Activated CD4-positive, alpha-beta memory T cell treated with anti-CD3 and anti-CD28 coated beads, Interleukin-2, amount 10 ng/mL, durations not matched to agents 7 days and 5 days (primary cell): Measurements from ENCODE around the gene OXCT2. TPM values are rescaled to one million over a fixed set of nuclear protein-coding genes. Genes with fewer than 3 reads are reported as not detected.
"Not testable (repeated sequence)": the region's sequence is repeated elsewhere in the genome, so short reads cannot be mapped to it uniquely, and the experiment has no call there.

Experiments used
- CTCF ChIA-PET: fragments of 350-600 bp; sonication (Branson Sonifier 250); formaldehyde crosslinking; loops from one replicate; lab custom pipeline; 2021; ENCODE audit warnings: antibody characterized with exemption, inconsistent platforms; lab: Charles Lee
- POLR2A ChIA-PET: fragments of 350-600 bp; sonication (Branson Sonifier 250); formaldehyde crosslinking; loops from one replicate; lab custom pipeline; 2021; ENCODE audit warnings: antibody characterized with exemption; lab: Charles Lee
- DNase-seq: peaks from one replicate; pipeline ENCODE4 v3.0.0-alpha.2; 2020
- H3K27ac Mint-ChIP-seq: one replicate; pipeline ENCODE4 v1.8.0; 2021; ENCODE audit warnings: mild to moderate bottlenecking, mixed read lengths
- H3K27me3 Mint-ChIP-seq: one replicate; pipeline ENCODE4 v1.8.0; 2021; ENCODE audit warnings: mixed read lengths
- H3K36me3 Mint-ChIP-seq: one replicate; pipeline ENCODE4 v1.8.0; 2021; ENCODE audit warnings: low read depth, mixed read lengths
- H3K4me1 Mint-ChIP-seq: one replicate; pipeline ENCODE4 v1.8.0; 2021; ENCODE audit warnings: mixed read lengths
- H3K4me3 Mint-ChIP-seq: one replicate; pipeline ENCODE4 v1.8.0; 2021; ENCODE audit warnings: mild to moderate bottlenecking, mixed read lengths
- H3K9me3 Mint-ChIP-seq: one replicate; pipeline ENCODE4 v1.8.0; 2021; ENCODE audit warnings: mixed read lengths
- total RNA-seq, 2 experiments: library from RNA; stranded (reverse); gene quantifications; one replicate each; pipeline ENCODE4 v1.2.3, GENCODE V29; 2021

Gene OXCT2
- total RNA-seq, 2 experiments from 2014 or later: 0.88 to 1.0 TPM

DNA sequence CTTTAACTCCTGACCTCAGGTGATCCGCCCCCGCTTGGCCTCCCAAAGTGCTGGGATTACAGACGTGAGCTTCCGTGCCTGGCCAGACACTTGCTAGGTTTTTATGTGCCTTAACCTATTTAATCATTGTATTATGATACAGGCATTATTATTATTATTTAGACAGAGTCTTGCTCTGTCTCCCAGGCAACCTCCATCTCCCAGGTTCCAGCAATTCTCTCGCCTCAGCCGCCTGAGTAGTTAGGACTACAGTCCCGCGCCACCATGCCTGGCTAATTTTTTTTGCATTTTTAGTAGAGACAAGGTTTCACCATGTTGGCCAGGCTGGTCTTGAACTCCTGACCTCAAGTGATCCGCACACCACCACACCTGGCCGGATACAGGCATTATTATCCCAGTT is 11.5 kb upstream of the OXCT2 start:
- CTCF ChIA-PET: interaction anchor here (1.3 kb wide), 1 partner anchor 17 kb away, joined by 3 read pairs; no protein-coding TSS in a partner anchor
- H3K27ac Mint-ChIP-seq, H3K4me1 Mint-ChIP-seq, H3K9me3 Mint-ChIP-seq, H3K36me3 Mint-ChIP-seq, H3K4me3 Mint-ChIP-seq, DNase-seq, POLR2A ChIA-PET: not testable (repeated sequence)
- peaks cover 15% of the 10 kb centered on the region for H3K27me3 Mint-ChIP-seq

GRCh38 chr1:39782103-39782502 is 11.0 kb upstream of the OXCT2 start:
- Mint-ChIP-seq H3K4me1 (no peaks in the 10 kb centered on the region), H3K27ac (no peak overlapping the region), H3K36me3 (no peaks in the 10 kb centered on the region), H3K4me3 (no peak overlapping the region), H3K27me3 (peaks cover 9% of the 10 kb centered on the region), H3K9me3 (no peaks in the 10 kb centered on the region)
- ChIA-PET POLR2A (interaction anchor here (1.8 kb wide), 1 partner anchor 17 kb away, joined by 6 read pairs; no protein-coding TSS in a partner anchor), CTCF (interaction anchor here (0.6 to 1.3 kb wide), 3 partner anchors 18 to 974 kb away, joined by 3 to 4 read pairs (median 3); no protein-coding TSS in a partner anchor)
- DNase-seq: no peak

- Mint-ChIP-seq H3K9me3 (no peaks in the 10 kb centered on the region), H3K27me3 (peaks cover 3% of the 10 kb centered on the region), H3K4me3 (no peak overlapping the region), H3K27ac (no peak overlapping the region), H3K4me1 (peaks cover under 1% of the 10 kb centered on the region), H3K36me3 (no peaks in the 10 kb centered on the region)
- ChIA-PET CTCF (interaction anchor here (0.6 to 1.3 kb wide), 2 partner anchors 19 to 61 kb away, joined by 3 to 4 read pairs; no protein-coding TSS in a partner anchor), POLR2A (interaction anchor here (1.8 kb wide), 1 partner anchor 18 kb away, joined by 6 read pairs; no protein-coding TSS in a partner anchor)
- DNase-seq: no peak
These were observed 10.2 kb upstream of the OXCT2 start for GRCh38 chr1:39781349-39781715.

GRCh38 chr1:39779821-39780220 is 8.7 kb upstream of the OXCT2 start:
- ChIA-PET POLR2A (no interaction called here), CTCF (no interaction called here)
- Mint-ChIP-seq H3K36me3 (no peaks in the 10 kb centered on the region), H3K4me1 (peaks cover 2% of the 10 kb centered on the region), H3K9me3 (no peaks in the 10 kb centered on the region), H3K27ac (no peak overlapping the region), H3K27me3 (no peaks in the 10 kb centered on the region), H3K4me3 (no peak overlapping the region)
- no peak for DNase-seq

- CTCF ChIA-PET: no interaction called here
- Mint-ChIP-seq H3K36me3 (no peaks in the 10 kb centered on the region), H3K27ac (no peak overlapping the region), H3K4me3 (no peak overlapping the region), H3K4me1 (peaks cover 2% of the 10 kb centered on the region), H3K9me3 (no peaks in the 10 kb centered on the region), H3K27me3 (no peaks in the 10 kb centered on the region)
- POLR2A ChIA-PET: no interaction called here
- no peak for DNase-seq
These were observed 8.0 kb upstream of the OXCT2 start for GRCh38 chr1:39779137-39779536.

DNA sequence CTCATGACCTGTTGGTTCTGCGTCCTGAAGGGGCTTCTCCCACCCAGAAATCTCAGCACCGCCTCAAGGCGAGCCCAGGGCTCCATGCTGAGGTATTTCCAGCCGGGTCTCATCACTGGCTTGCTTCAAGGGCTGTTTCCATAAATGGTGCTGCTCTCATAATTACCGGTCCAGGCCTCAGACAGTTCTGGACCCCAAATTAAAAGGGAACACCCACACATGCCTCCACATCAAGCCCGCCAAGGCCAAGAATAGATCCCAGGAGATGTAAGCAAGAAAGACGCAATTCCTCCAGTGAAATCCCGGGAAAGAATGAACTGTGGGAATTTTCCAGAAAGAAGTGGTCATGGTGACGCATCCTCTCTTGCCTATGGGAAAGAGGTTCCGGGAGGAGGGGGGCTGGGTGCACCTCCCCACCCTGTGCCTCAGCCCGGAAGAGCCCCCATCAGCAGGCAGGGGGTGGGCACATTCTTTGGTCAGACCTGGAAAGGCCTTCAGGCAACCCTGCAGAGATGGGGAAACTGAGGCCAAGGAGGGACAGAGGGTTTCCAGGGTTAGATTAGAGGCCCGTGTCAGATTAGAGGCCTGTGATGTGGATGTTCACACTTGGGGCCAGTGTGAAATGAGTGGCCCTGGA is 7.4 kb upstream of the OXCT2 start:
- H3K4me1 Mint-ChIP-seq, H3K4me3 Mint-ChIP-seq, H3K9me3 Mint-ChIP-seq, H3K36me3 Mint-ChIP-seq, CTCF ChIA-PET, H3K27me3 Mint-ChIP-seq, H3K27ac Mint-ChIP-seq, POLR2A ChIA-PET, DNase-seq: not testable (repeated sequence)

- CTCF ChIA-PET, POLR2A ChIA-PET, H3K4me1 Mint-ChIP-seq, H3K27me3 Mint-ChIP-seq, H3K27ac Mint-ChIP-seq, H3K36me3 Mint-ChIP-seq, H3K9me3 Mint-ChIP-seq, H3K4me3 Mint-ChIP-seq, DNase-seq: not testable (repeated sequence)
These were observed 6.7 kb upstream of the OXCT2 start for GRCh38 chr1:39777896-39778295.

GRCh38 chr1:39777306-39777705 is 6.2 kb upstream of the OXCT2 start:
- Mint-ChIP-seq H3K4me1 (peaks cover 2% of the 10 kb centered on the region), H3K9me3 (no peaks in the 10 kb centered on the region)
- CTCF ChIA-PET: no interaction called here

DNA sequence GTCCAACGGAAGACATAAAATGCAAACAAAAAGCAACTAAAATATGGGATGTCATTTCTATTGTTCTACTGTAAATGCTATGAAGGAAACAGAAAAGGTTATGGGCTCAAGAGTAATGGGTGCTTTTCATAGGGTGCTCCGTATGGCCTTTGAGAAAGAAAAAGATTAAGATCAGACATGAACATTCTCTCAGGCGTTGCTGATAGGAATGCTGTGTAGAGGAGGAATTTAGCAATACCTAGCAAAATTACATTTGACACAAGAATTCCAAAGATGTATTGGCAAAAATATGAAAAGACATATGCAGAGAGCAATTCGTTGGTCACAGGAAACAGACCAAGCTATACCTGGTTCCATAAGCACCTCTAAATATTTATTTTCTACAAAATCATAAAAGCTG is 5.7 kb upstream of the OXCT2 start:
- Mint-ChIP-seq H3K36me3 (no peaks in the 10 kb centered on the region), H3K4me3 (no peak overlapping the region), H3K4me1 (peaks cover 2% of the 10 kb centered on the region), H3K27ac (no peak overlapping the region), H3K9me3 (no peaks in the 10 kb centered on the region), H3K27me3 (no peaks in the 10 kb centered on the region)
- ChIA-PET POLR2A (no interaction called here), CTCF (no interaction called here)
- DNase-seq: no peak

More at GRCh38 chr1:39777306-39777705, 6.2 kb upstream of the OXCT2 start:
- POLR2A ChIA-PET: no interaction called here
- Mint-ChIP-seq H3K27ac (no peak overlapping the region), H3K27me3 (no peaks in the 10 kb centered on the region), H3K36me3 (no peaks in the 10 kb centered on the region), H3K4me3 (no peak overlapping the region)
- no peak for DNase-seq

GRCh38 chr1:39776400-39776713 is 5.2 kb upstream of the OXCT2 start:
- Mint-ChIP-seq H3K27me3 (no peaks in the 10 kb centered on the region), H3K4me3 (no peak overlapping the region), H3K36me3 (no peaks in the 10 kb centered on the region), H3K9me3 (no peaks in the 10 kb centered on the region), H3K27ac (no peak overlapping the region), H3K4me1 (peaks cover 2% of the 10 kb centered on the region)
- DNase-seq: no peak
- POLR2A ChIA-PET: no interaction called here
- CTCF ChIA-PET: no interaction called here

DNA sequence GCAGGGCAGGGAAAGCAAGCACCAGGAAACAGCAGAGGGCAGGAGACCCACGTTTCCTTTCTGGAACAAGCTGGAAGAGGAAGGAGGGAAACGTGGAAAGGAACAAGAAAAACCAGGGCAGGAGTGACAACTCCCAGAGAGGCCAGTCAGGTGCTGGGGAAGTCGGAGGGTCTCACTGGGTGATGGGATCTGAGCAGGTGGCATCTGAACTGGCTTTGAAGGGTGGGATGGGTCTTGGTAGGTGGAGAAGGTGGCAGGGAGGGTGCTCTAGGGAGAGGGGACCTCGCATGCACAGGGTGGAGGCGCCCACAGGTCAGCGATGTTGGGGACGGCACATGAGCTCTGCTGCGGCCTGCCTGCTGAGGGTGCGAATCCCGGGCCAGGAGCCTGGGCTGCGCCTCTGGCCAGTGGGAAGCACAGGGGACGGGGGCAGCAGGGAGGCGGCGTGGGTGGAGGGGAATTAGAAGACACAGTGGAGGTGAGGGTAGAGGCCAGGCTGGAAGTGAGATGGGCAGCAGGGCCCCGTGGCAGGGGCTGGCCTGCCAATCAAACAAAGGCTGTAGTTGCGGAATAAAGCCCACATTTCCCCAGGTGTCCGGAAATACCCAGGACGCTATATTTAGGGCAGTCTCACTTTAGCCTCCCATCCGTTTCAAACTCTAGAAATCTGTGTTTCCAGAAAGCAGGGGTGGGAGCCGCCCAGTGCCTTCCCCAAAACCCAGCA is 4.7 kb upstream of the OXCT2 start:
- H3K36me3 Mint-ChIP-seq, H3K4me3 Mint-ChIP-seq, H3K27ac Mint-ChIP-seq, DNase-seq, H3K27me3 Mint-ChIP-seq, POLR2A ChIA-PET, H3K4me1 Mint-ChIP-seq, CTCF ChIA-PET, H3K9me3 Mint-ChIP-seq: not testable (repeated sequence)

DNA sequence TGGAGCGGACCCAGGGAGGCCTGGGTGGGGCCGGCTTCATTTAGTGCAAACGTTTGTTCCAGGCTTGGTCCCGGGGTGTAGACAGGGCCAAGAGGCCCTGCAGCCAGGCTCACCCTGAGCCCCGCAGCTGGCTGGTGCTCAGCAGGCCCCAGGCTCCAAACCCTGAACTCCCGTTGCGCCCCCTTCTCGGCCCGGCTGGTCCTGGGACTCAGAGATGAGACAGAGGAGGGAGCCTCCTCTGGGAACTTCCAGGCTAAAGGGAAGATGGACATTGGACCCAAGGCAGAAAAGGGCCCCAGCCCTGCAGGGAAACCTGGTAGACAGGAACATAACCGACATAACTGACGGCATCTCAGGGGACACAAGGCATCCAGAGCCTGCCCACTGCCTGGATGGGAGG is 4.0 kb upstream of the OXCT2 start:
- POLR2A ChIA-PET: not testable (repeated sequence)

DNA sequence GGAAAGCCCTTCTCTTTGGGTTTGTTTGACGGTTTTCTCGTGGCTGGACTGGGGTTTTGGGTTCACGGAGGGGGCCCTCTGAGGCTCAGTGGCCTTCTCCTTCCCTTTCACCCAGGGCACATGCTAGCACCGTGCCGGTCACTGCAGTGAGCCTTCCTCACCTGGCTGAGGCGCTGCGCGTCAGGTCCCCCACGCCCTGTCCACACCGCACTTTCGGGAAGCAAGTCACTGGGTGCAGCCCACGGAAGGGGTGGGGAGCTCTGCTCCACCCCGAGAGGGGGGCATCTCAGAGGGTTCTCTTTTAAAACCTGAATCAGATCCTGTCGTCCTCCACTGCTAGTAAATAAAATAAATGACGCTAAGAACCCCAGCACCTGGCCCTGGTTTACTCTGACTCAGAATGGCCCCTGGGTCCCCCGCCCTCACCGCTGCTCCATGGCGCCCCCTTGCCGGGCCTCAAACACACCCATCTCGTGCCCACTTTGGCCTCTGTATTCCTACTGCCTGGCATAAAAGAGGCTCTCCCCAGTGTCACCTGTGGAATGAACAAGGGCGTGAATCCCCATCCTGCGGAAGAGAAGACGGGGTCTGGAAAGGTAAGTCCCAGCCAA is 2.3 kb upstream of the OXCT2 start:
- H3K4me3 Mint-ChIP-seq, H3K4me1 Mint-ChIP-seq, H3K27ac Mint-ChIP-seq, H3K36me3 Mint-ChIP-seq, CTCF ChIA-PET, POLR2A ChIA-PET, DNase-seq, H3K9me3 Mint-ChIP-seq, H3K27me3 Mint-ChIP-seq: not testable (repeated sequence)

More for the DNA sequence above, 4.0 kb upstream of the OXCT2 start:
- H3K27ac Mint-ChIP-seq, H3K36me3 Mint-ChIP-seq, H3K9me3 Mint-ChIP-seq, H3K4me1 Mint-ChIP-seq, DNase-seq, H3K27me3 Mint-ChIP-seq, CTCF ChIA-PET, H3K4me3 Mint-ChIP-seq: not testable (repeated sequence)
